Measurements from ENCODE around the gene SND1. TPM values are rescaled to one million over a fixed set of nuclear protein-coding genes. Genes with fewer than 3 reads are reported as not detected.
A peak's percentile ranks its signal among the peaks of the same experiment; 100 is the strongest.
"Not testable (repeated sequence)": the region's sequence is repeated elsewhere in the genome, so short reads cannot be mapped to it uniquely, and the experiment has no call there.

The SND1 gene
- total and polyA plus RNA-seq, 3 experiments from 2014 or later = 121 to 203 (median 198) TPM

- Histone ChIP-seq H3K27me3 (ENCODE audit: insufficient read depth, low read length, poor library complexity, severe bottlenecking) (no peaks in the 10 kb centered on the region), H3K4me3 (ENCODE audit: low read length) (no peak overlapping the region), H3K36me3 (ENCODE audit: insufficient read depth, low read length) (no peaks in the 10 kb centered on the region), H3K9me3 (ENCODE audit: low read length) (peaks cover 4% of the 10 kb centered on the region), H3K27ac (ENCODE audit: low read depth, low read length) (no peak overlapping the region), H3K4me1 (ENCODE audit: insufficient read depth, low read length) (no peaks in the 10 kb centered on the region)
- Mint-ChIP-seq H3K27me3 (peaks cover 0 to 1% of the 10 kb centered on the region in 2 donors), H3K9me3 (peaks cover 0 to 2% (median under 1%) of the 10 kb centered on the region in 5 donors), H3K4me3 (no peak overlapping the region), H3K27ac (peak overlapping the region in 1 of 8 donors; percentile 42), H3K4me1 (peaks cover 40 to 52% (median 52%) of the 10 kb centered on the region in 3 donors), H3K36me3 (peaks cover 21 to 58% (median 21%) of the 10 kb centered on the region in 3 donors)
- DNase-seq = no peak
- CTCF ChIA-PET = interaction anchor here (1.5 kb wide), 1 partner anchor 535 kb away, joined by 7 read pairs; no protein-coding TSS in a partner anchor
- POLR2A ChIA-PET = no interaction called here
Measured at GRCh38 chr7:127673902-127674301, 21.9 kb downstream of the SND1 start.

- Histone ChIP-seq H3K27ac (ENCODE audit: low read depth, low read length) (no peak overlapping the region), H3K4me1 (ENCODE audit: insufficient read depth, low read length) (no peaks in the 10 kb centered on the region), H3K36me3 (ENCODE audit: insufficient read depth, low read length) (no peaks in the 10 kb centered on the region), H3K4me3 (ENCODE audit: low read length) (no peak overlapping the region), H3K27me3 (ENCODE audit: insufficient read depth, low read length, poor library complexity, severe bottlenecking) (no peaks in the 10 kb centered on the region), H3K9me3 (ENCODE audit: low read length) (peaks cover 6% of the 10 kb centered on the region)
- DNase-seq = no peak
- Mint-ChIP-seq H3K27me3 (peaks cover 0 to 1% of the 10 kb centered on the region in 2 donors), H3K36me3 (peaks cover 23 to 58% (median 26%) of the 10 kb centered on the region in 3 donors), H3K27ac (peak overlapping the region in 2 of 8 donors; percentile 46 to 83), H3K4me3 (no peak overlapping the region), H3K9me3 (peaks cover 0 to 4% (median 4%) of the 10 kb centered on the region in 5 donors), H3K4me1 (peaks cover 38 to 50% (median 47%) of the 10 kb centered on the region in 3 donors)
- ChIA-PET POLR2A (no interaction called here), CTCF (interaction anchor here (1.5 kb wide), 1 partner anchor 535 kb away, joined by 7 read pairs; no protein-coding TSS in a partner anchor)
Measured at GRCh38 chr7:127674361-127674760, 22.4 kb downstream of the SND1 start.

GRCh38 chr7:127674923-127675322 lies 22.9 kb downstream of the SND1 start:
- H3K36me3 ChIP-seq (ENCODE audit: insufficient read depth, low read length); H3K4me3 Mint-ChIP-seq; H3K4me3 ChIP-seq (ENCODE audit: low read length); POLR2A ChIA-PET; CTCF ChIA-PET; H3K27ac Mint-ChIP-seq; H3K27me3 ChIP-seq (ENCODE audit: insufficient read depth, low read length, poor library complexity, severe bottlenecking); DNase-seq; H3K27me3 Mint-ChIP-seq; H3K27ac ChIP-seq (ENCODE audit: low read depth, low read length); H3K9me3 ChIP-seq (ENCODE audit: low read length); H3K4me1 ChIP-seq (ENCODE audit: insufficient read depth, low read length): not testable (repeated sequence)
- H3K4me1 Mint-ChIP-seq = peaks cover 39 to 46% (median 43%) of the 10 kb centered on the region in 3 donors
- H3K9me3 Mint-ChIP-seq = peaks cover 3 to 10% (median 9%) of the 10 kb centered on the region in 5 donors
- H3K36me3 Mint-ChIP-seq = peaks cover 24 to 60% (median 31%) of the 10 kb centered on the region in 3 donors

GRCh38 chr7:127675721-127676120 lies 23.7 kb downstream of the SND1 start:
- H3K9me3 Mint-ChIP-seq = peaks cover 9 to 16% (median 13%) of the 10 kb centered on the region in 5 donors
- POLR2A ChIA-PET = no interaction called here
- peak overlapping the region in 3 of 8 donors; percentile 12 to 81 (median 14) for H3K27ac Mint-ChIP-seq
- Histone ChIP-seq H3K9me3 (ENCODE audit: low read length) (peaks cover 6% of the 10 kb centered on the region), H3K27me3 (ENCODE audit: insufficient read depth, low read length, poor library complexity, severe bottlenecking) (no peaks in the 10 kb centered on the region), H3K36me3 (ENCODE audit: insufficient read depth, low read length) (no peaks in the 10 kb centered on the region), H3K27ac (ENCODE audit: low read depth, low read length) (no peak overlapping the region), H3K4me3 (ENCODE audit: low read length) (no peak overlapping the region), H3K4me1 (ENCODE audit: insufficient read depth, low read length) (no peaks in the 10 kb centered on the region)
- H3K4me3 Mint-ChIP-seq = no peak overlapping the region
- peaks cover 39 to 46% (median 40%) of the 10 kb centered on the region in 3 donors for H3K4me1 Mint-ChIP-seq
- CTCF ChIA-PET = no interaction called here
- DNase-seq = no peak
- H3K36me3 Mint-ChIP-seq = peaks cover 29 to 62% (median 39%) of the 10 kb centered on the region in 3 donors
- H3K27me3 Mint-ChIP-seq = peaks cover 0 to 1% of the 10 kb centered on the region in 2 donors

- Mint-ChIP-seq H3K4me1 (peaks cover 40 to 57% (median 44%) of the 10 kb centered on the region in 3 donors), H3K9me3 (peaks cover 9 to 19% (median 17%) of the 10 kb centered on the region in 5 donors), H3K4me3 (no peak overlapping the region), H3K36me3 (peaks cover 28 to 59% (median 31%) of the 10 kb centered on the region in 3 donors), H3K27ac (peak overlapping the region in 1 of 8 donors; percentile 81), H3K27me3 (peaks cover 0 to 1% of the 10 kb centered on the region in 2 donors)
- Histone ChIP-seq H3K27me3 (ENCODE audit: insufficient read depth, low read length, poor library complexity, severe bottlenecking) (no peaks in the 10 kb centered on the region), H3K9me3 (ENCODE audit: low read length) (peaks cover 6% of the 10 kb centered on the region), H3K4me3 (ENCODE audit: low read length) (no peak overlapping the region), H3K4me1 (ENCODE audit: insufficient read depth, low read length) (no peaks in the 10 kb centered on the region), H3K27ac (ENCODE audit: low read depth, low read length) (no peak overlapping the region), H3K36me3 (ENCODE audit: insufficient read depth, low read length) (no peaks in the 10 kb centered on the region)
- DNase-seq = no peak
- ChIA-PET CTCF (interaction anchor here (1.6 kb wide), 1 partner anchor 15 kb away, joined by 3 read pairs; no protein-coding TSS in a partner anchor), POLR2A (no interaction called here)
Measured at GRCh38 chr7:127677433-127678230, 25.6 kb downstream of the SND1 start.

GRCh38 chr7:127678337-127678736 lies 26.3 kb downstream of the SND1 start:
- H3K9me3 ChIP-seq (ENCODE audit: low read length) = peaks cover 6% of the 10 kb centered on the region
- DNase-seq = no peak
- H3K36me3 Mint-ChIP-seq = peaks cover 26 to 58% (median 30%) of the 10 kb centered on the region in 3 donors
- ChIA-PET POLR2A (no interaction called here), CTCF (no interaction called here)
- H3K27me3 Mint-ChIP-seq = peaks cover 0 to 1% of the 10 kb centered on the region in 2 donors
- H3K4me3 ChIP-seq (ENCODE audit: low read length) = no peak overlapping the region
- H3K27me3 ChIP-seq (ENCODE audit: insufficient read depth, low read length, poor library complexity, severe bottlenecking) = no peaks in the 10 kb centered on the region
- peaks cover 9 to 19% (median 17%) of the 10 kb centered on the region in 5 donors for H3K9me3 Mint-ChIP-seq
- H3K27ac ChIP-seq (ENCODE audit: low read depth, low read length) = no peak overlapping the region
- H3K4me1 Mint-ChIP-seq = peaks cover 45 to 62% (median 49%) of the 10 kb centered on the region in 3 donors
- no peaks in the 10 kb centered on the region for H3K36me3 ChIP-seq (ENCODE audit: insufficient read depth, low read length)
- H3K4me3 Mint-ChIP-seq = peak overlapping the region in 1 of 7 donors; percentile 43
- H3K4me1 ChIP-seq (ENCODE audit: insufficient read depth, low read length) = no peaks in the 10 kb centered on the region
- H3K27ac Mint-ChIP-seq = peak overlapping the region in 2 of 8 donors; percentile 57 to 81

GRCh38 chr7:127678947-127679346 lies 27.0 kb downstream of the SND1 start:
- Mint-ChIP-seq H3K36me3 (peaks cover 26 to 55% (median 30%) of the 10 kb centered on the region in 3 donors), H3K4me1 (peaks cover 50 to 65% (median 51%) of the 10 kb centered on the region in 3 donors), H3K27ac (peak overlapping the region in 1 of 8 donors; percentile 48), H3K9me3 (peaks cover 9 to 19% (median 17%) of the 10 kb centered on the region in 5 donors), H3K4me3 (no peak overlapping the region), H3K27me3 (peaks cover 0 to 1% of the 10 kb centered on the region in 2 donors)
- ChIA-PET POLR2A (no interaction called here), CTCF (no interaction called here)
- no peak for DNase-seq
- Histone ChIP-seq H3K27me3 (ENCODE audit: insufficient read depth, low read length, poor library complexity, severe bottlenecking) (no peaks in the 10 kb centered on the region), H3K4me3 (ENCODE audit: low read length) (no peak overlapping the region), H3K9me3 (ENCODE audit: low read length) (peaks cover 6% of the 10 kb centered on the region), H3K4me1 (ENCODE audit: insufficient read depth, low read length) (no peaks in the 10 kb centered on the region), H3K36me3 (ENCODE audit: insufficient read depth, low read length) (no peaks in the 10 kb centered on the region), H3K27ac (ENCODE audit: low read depth, low read length) (no peak overlapping the region)

- ChIA-PET CTCF (interaction anchor here (1.0 kb wide), 1 partner anchor 28 kb away, joined by 3 read pairs; no protein-coding TSS in a partner anchor), POLR2A (no interaction called here)
- no peak overlapping the region for H3K4me3 ChIP-seq (ENCODE audit: low read length)
- Mint-ChIP-seq H3K9me3 (peaks cover 9 to 19% (median 17%) of the 10 kb centered on the region in 5 donors), H3K27ac (no peak overlapping the region), H3K4me1 (peaks cover 54 to 67% (median 55%) of the 10 kb centered on the region in 3 donors), H3K4me3 (no peak overlapping the region), H3K27me3 (no peaks in the 10 kb centered on the region), H3K36me3 (peaks cover 21 to 54% (median 30%) of the 10 kb centered on the region in 3 donors)
- no peaks in the 10 kb centered on the region for H3K27me3 ChIP-seq (ENCODE audit: insufficient read depth, low read length, poor library complexity, severe bottlenecking)
- H3K36me3 ChIP-seq (ENCODE audit: insufficient read depth, low read length) = no peaks in the 10 kb centered on the region
- no peak overlapping the region for H3K27ac ChIP-seq (ENCODE audit: low read depth, low read length)
- H3K9me3 ChIP-seq (ENCODE audit: low read length) = peaks cover 6% of the 10 kb centered on the region
- DNase-seq = no peak
- H3K4me1 ChIP-seq (ENCODE audit: insufficient read depth, low read length) = no peaks in the 10 kb centered on the region
Measured at GRCh38 chr7:127680983-127681382, 29.0 kb downstream of the SND1 start.

Measured in CD8-positive, alpha-beta memory T cell (primary cell).